Panc1 (cell line): ENCODE measurements around the gene CAMK1D. TPM values are rescaled to one million over a fixed set of nuclear protein-coding genes. Genes with fewer than 3 reads are reported as not detected.
A peak's percentile ranks its signal among the peaks of the same experiment; 100 is the strongest.

Experiments used
- ATAC-seq: fragments of 200-7000 bp; cut with Tn5 transposase; 2 replicates; pipeline ENCODE4 v1.9.1; 2020; ENCODE audit warnings: mild to moderate bottlenecking, moderate library complexity
- BruUV-seq: library from RNA; stranded (reverse); fragments of 400-500 nt; replicated peaks from 2 replicates; lab custom pipeline; 2021; lab: Mats Ljungman, UMichigan
- CTCF ChIA-PET: fragments of 300-600 bp; sonication (Branson Sonifier 250); formaldehyde crosslinking; loops from one replicate; lab custom pipeline; 2022; ENCODE audit warnings: antibody characterized with exemption; lab: Charles Lee
- POLR2A ChIA-PET: fragments of 300-600 bp; sonication (Branson Sonifier 250); formaldehyde crosslinking; loops from one replicate; lab custom pipeline; 2022; ENCODE audit warnings: antibody characterized with exemption; lab: Charles Lee
- DNase-seq: peaks from one replicate; pipeline ENCODE4 v3.0.0-alpha.2; 2010; ENCODE audit warnings: low read depth, low spot score
- H3K27ac ChIP-seq: 2 replicates; pipeline ENCODE4 v1.5.1; 2011; ENCODE audit warnings: mild to moderate bottlenecking, low read length, inconsistent platforms
- H3K27me3 ChIP-seq: fragments of 200-500 bp; sonication (Bioruptor generic); 2 replicates; pipeline ENCODE4 v1.6.0; 2014; ENCODE audit warnings: low read length, inconsistent platforms; ENCODE audit not compliant: control insufficient read depth, insufficient read depth
- H3K36me3 ChIP-seq: fragments of 200-500 bp; sonication (Bioruptor generic); 2 replicates; pipeline ENCODE4 v1.5.1; 2014; ENCODE audit warnings: inconsistent platforms, mild to moderate bottlenecking, low read length, moderate library complexity; ENCODE audit not compliant: control insufficient read depth, insufficient read depth
- H3K4me1 ChIP-seq: 2 replicates; pipeline ENCODE4 v1.5.1; 2011; ENCODE audit warnings: inconsistent platforms, mild to moderate bottlenecking, low read length, moderate library complexity; ENCODE audit not compliant: control insufficient read depth, insufficient read depth
- H3K4me3 ChIP-seq, 2 experiments: 2 replicates each; pipeline ENCODE4 v1.5.1; 2011 to 2012; ENCODE audit warnings: low read depth in 2 of 2, low read length in 2 of 2, mild to moderate bottlenecking in 2 of 2, inconsistent platforms in 1 of 2, moderate library complexity in 1 of 2
- H3K9me3 ChIP-seq: fragments of 200-500 bp; sonication (Bioruptor generic); 2 replicates; pipeline ENCODE4 v1.5.1; 2014; ENCODE audit warnings: low read depth, mild to moderate bottlenecking, inconsistent platforms, low read length, moderate library complexity; ENCODE audit not compliant: control insufficient read depth, insufficient read depth
- CTCF ChIP-seq: fragments of 450-650 bp; IDR thresholded peaks from 2 replicates; pipeline ENCODE4 v1.5.1; 2017; ENCODE audit warnings: mild to moderate bottlenecking
- POLR2AphosphoS5 ChIP-seq: IDR thresholded peaks from 2 replicates; pipeline ENCODE4 v1.6.1; 2012; ENCODE audit warnings: mild to moderate bottlenecking, low read depth, low read length, moderate library complexity
- REST ChIP-seq, 2 experiments: IDR thresholded peaks; 2 replicates each; pipeline ENCODE4 v1.6.1; 2011 to 2012; ENCODE audit warnings: low read depth in 2 of 2, control low read depth in 1 of 2, low read length in 1 of 2, mild to moderate bottlenecking in 1 of 2, moderate library complexity in 1 of 2; ENCODE audit not compliant: insufficient read depth in 1 of 2
- SIN3A ChIP-seq: IDR thresholded peaks from 2 replicates; pipeline ENCODE4 v1.6.1; 2012; ENCODE audit warnings: low read depth, mild to moderate bottlenecking, low read length, moderate library complexity, borderline replicate concordance; ENCODE audit not compliant: insufficient read depth
- TCF7L2 ChIP-seq: IDR thresholded peaks from 2 replicates; pipeline ENCODE4 v1.6.1; 2011; ENCODE audit warnings: mild to moderate bottlenecking, low read depth, low read length, inconsistent platforms
- in situ Hi-C: cut with HindIII; loops from 2 replicates; pipeline ENCODE4 v1.10.0; 2016; ENCODE audit warnings: low sequenced_read_pairs, low pct_unique_long_range_greater_than_20kb
- intact Hi-C: fragments of 100-400 bp; cut with micrococcal nuclease; formaldehyde crosslinking; loops from one replicate; pipeline ENCODE4 v1.10.0; 2022; ENCODE audit not compliant: unreplicated experiment
- total RNA-seq: library from RNA; stranded (reverse); gene quantifications from one replicate; pipeline ENCODE4 v1.2.1, GENCODE V29; 2021; ENCODE audit not compliant: unreplicated experiment

CAMK1D gene
- total RNA-seq, 1 experiment from 2014 or later: 5.7 TPM

DNA sequence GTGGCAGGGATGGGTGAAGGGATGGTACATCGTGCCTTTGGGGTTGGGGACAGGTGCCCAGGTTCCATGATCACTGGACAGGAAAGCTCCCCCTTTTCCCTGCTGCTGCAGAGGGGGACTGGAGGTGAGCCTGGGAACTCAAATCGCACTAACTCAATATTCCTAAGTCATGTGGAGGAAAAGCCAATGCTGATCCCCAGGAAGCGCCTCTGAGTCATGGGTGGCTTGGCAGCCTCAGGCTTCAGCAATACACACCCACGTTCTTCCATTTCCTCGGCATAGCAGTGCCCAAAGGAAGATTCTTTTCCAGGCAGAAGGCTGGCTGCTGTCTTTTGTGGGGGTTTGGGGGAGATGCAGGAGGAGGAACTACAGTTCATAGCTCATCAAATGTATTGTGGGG lies 486.4 kb downstream of the CAMK1D start:
- CTCF ChIA-PET: no interaction called here
- Histone ChIP-seq H3K9me3 (no peaks in the 10 kb centered on the region), H3K27me3 (no peaks in the 10 kb centered on the region), H3K27ac (no peak overlapping the region), H3K4me1 (no peaks in the 10 kb centered on the region), H3K4me3 (no peak overlapping the region), H3K36me3 (no peaks in the 10 kb centered on the region)
- POLR2A ChIA-PET: no interaction called here
- ATAC-seq: peak; percentile 68
- intact Hi-C loops (no loop called here), in situ Hi-C loops (no loop called here)
- TF ChIP-seq SIN3A (no peak), TCF7L2 (no peak), CTCF (no peak), POLR2AphosphoS5 (no peak), REST (IDR thresholded peaks at IDR 0.05; ENCODE audit: insufficient read depth in 1 of 2, low read depth in 2 of 2, low read length in 1 of 2) (no peak)
- no TSS peak for BruUV-seq
- no peak for DNase-seq

- no TSS peak for BruUV-seq
- ChIA-PET CTCF (no interaction called here), POLR2A (no interaction called here)
- Histone ChIP-seq H3K27ac (no peak overlapping the region), H3K27me3 (no peaks in the 10 kb centered on the region), H3K4me1 (no peaks in the 10 kb centered on the region), H3K36me3 (no peaks in the 10 kb centered on the region), H3K9me3 (no peaks in the 10 kb centered on the region), H3K4me3 (no peak overlapping the region)
- intact Hi-C loops (no loop called here), in situ Hi-C loops (no loop called here)
- TF ChIP-seq REST (IDR thresholded peaks at IDR 0.05; ENCODE audit: insufficient read depth in 1 of 2, low read depth in 2 of 2, low read length in 1 of 2): no peak
- TF ChIP-seq TCF7L2: no peak
- TF ChIP-seq POLR2AphosphoS5: no peak
- TF ChIP-seq SIN3A: no peak
- no peak for TF ChIP-seq CTCF
- no peak for ATAC-seq
- DNase-seq: no peak
Observed at GRCh38 chr10:12838366-12838765, 489.0 kb downstream of the CAMK1D start.
